Trophoblast cell (in vitro differentiated cells and primary cell): ENCODE results near the gene CCDC70.

ENCODE experiments used
- DNase-seq, 2 donors: peaks; one replicate each; pipeline ENCODE4 v3.0.0-alpha.2; 2016
- H2AFZ ChIP-seq: 2 replicates; pipeline ENCODE4 v1.6.1; 2013; ENCODE audit warnings: low read length, moderate library complexity, mild to moderate bottlenecking; ENCODE audit not compliant: insufficient read depth, poor library complexity
- H2AK5ac ChIP-seq: 2 replicates; pipeline ENCODE4 v1.6.1; 2013; ENCODE audit warnings: mild to moderate bottlenecking, low read length
- H2BK120ac ChIP-seq: 2 replicates; pipeline ENCODE4 v1.6.1; 2013; ENCODE audit warnings: low read length, mild to moderate bottlenecking, moderate library complexity; ENCODE audit not compliant: insufficient read depth, poor library complexity
- H2BK12ac ChIP-seq: 2 replicates; pipeline ENCODE4 v1.6.1; 2013; ENCODE audit warnings: mild to moderate bottlenecking, low read length, moderate library complexity
- H2BK5ac ChIP-seq: 2 replicates; pipeline ENCODE4 v1.6.1; 2013; ENCODE audit warnings: low read length, low read depth, moderate library complexity, mild to moderate bottlenecking; ENCODE audit not compliant: poor library complexity
- H3K14ac ChIP-seq: 2 replicates; pipeline ENCODE4 v1.6.1; 2013; ENCODE audit warnings: mild to moderate bottlenecking, low read length
- H3K18ac ChIP-seq: 2 replicates; pipeline ENCODE4 v1.6.1; 2013; ENCODE audit warnings: mild to moderate bottlenecking, low read length
- H3K23ac ChIP-seq: 2 replicates; pipeline ENCODE4 v1.6.1; 2013; ENCODE audit warnings: low read length
- H3K27ac ChIP-seq: 2 replicates; pipeline ENCODE4 v1.5.1; 2013; ENCODE audit warnings: low read depth, mild to moderate bottlenecking, inconsistent platforms, low read length, moderate library complexity
- H3K27me3 ChIP-seq: 2 replicates; pipeline ENCODE4 v1.6.1; 2013; ENCODE audit warnings: inconsistent platforms, mild to moderate bottlenecking, low read length, moderate library complexity; ENCODE audit not compliant: insufficient read depth
- H3K36me3 ChIP-seq, 2 experiments: 1 replicate in 1 of 2; 2 replicates in 1 of 2; pipeline ENCODE4 v1.6.1; 2013; ENCODE audit warnings: low read length in 2 of 2, mild to moderate bottlenecking in 2 of 2, moderate library complexity in 1 of 2; ENCODE audit not compliant: insufficient read depth in 2 of 2, control insufficient read depth in 1 of 2
- H3K4ac ChIP-seq: 2 replicates; pipeline ENCODE4 v1.6.1; 2013; ENCODE audit warnings: low read depth, mild to moderate bottlenecking, low read length, moderate library complexity
- H3K4me1 ChIP-seq, 2 experiments: 1 replicate in 1 of 2; 2 replicates in 1 of 2; pipeline ENCODE4 v1.6.1; 2013; ENCODE audit warnings: low read length in 2 of 2, mild to moderate bottlenecking in 2 of 2, moderate library complexity in 1 of 2; ENCODE audit not compliant: insufficient read depth in 2 of 2, control insufficient read depth in 1 of 2
- H3K4me2 ChIP-seq: 2 replicates; pipeline ENCODE4 v1.6.1; 2013; ENCODE audit warnings: inconsistent platforms, mild to moderate bottlenecking, low read length, moderate library complexity
- H3K4me3 ChIP-seq: 2 replicates; pipeline ENCODE4 v1.5.1; 2013; ENCODE audit warnings: mild to moderate bottlenecking, low read depth, low read length, inconsistent platforms
- H3K79me1 ChIP-seq: one replicate; pipeline ENCODE4 v1.6.1; 2013; ENCODE audit warnings: low read length
- H3K79me2 ChIP-seq: 2 replicates; pipeline ENCODE4 v1.6.1; 2013; ENCODE audit warnings: low read length, mild to moderate bottlenecking; ENCODE audit not compliant: control insufficient read depth, insufficient read depth, poor library complexity
- H3K9ac ChIP-seq: 2 replicates; pipeline ENCODE4 v1.6.1; 2013; ENCODE audit warnings: mild to moderate bottlenecking, low read length
- H3K9me3 ChIP-seq: 2 replicates; pipeline ENCODE4 v1.6.1; 2013; ENCODE audit warnings: low read depth, mild to moderate bottlenecking, control low read depth, inconsistent platforms, low read length; ENCODE audit not compliant: insufficient read depth
- H4K12ac ChIP-seq: 2 replicates; pipeline ENCODE4 v1.6.1; 2013; ENCODE audit warnings: low read depth, mild to moderate bottlenecking, low read length, moderate library complexity
- H4K8ac ChIP-seq: 2 replicates; pipeline ENCODE4 v1.6.1; 2013; ENCODE audit warnings: low read depth, mild to moderate bottlenecking, low read length, moderate library complexity
- H4K91ac ChIP-seq: one replicate; pipeline ENCODE4 v1.6.1; 2013; ENCODE audit warnings: low read depth, mild to moderate bottlenecking, low read length, moderate library complexity
- WGBS: extraction: QIAGEN DNeasy Blood & Tissue Kit; methylation state at CpG from one replicate; pipeline ENCODE4 v1.1.7; 2013; ENCODE audit warnings: missing lambda C conversion rate; ENCODE audit not compliant: insufficient read length, insufficient coverage; ENCODE audit errors: extremely low coverage; 5-methylcytosine and 5-hydroxymethylcytosine counted together

Gene CCDC70

DNA sequence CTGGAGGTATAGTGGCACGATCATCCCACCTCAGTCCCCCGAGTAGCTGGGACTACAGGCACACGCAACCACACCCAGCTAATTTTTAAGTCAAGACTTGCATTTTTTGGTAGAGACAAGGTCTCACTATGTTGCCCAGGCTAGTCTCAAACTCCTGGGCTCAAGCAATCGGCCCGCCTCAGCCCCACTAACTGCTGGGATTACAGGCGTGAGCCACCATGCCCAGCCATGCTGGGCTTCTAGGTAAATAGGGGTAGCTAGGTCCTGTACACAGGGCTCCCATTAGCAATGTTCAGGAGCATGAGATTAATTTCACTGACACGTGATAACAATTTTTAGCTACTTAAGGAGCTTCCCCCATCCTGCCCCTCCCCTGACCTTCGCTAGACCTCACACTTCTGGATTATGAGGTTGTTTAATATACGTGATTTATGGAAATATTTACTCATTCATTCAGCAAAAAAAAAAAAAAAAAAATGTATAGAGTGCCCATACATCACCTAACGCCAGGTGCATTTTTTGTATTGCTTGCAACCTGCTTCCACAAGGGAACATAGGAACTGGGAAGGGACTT lies 36.0 kb upstream of the CCDC70 start:
- no peak for DNase-seq
- Histone ChIP-seq H3K9ac (no peak overlapping the region), H2BK5ac (no peak overlapping the region), H4K91ac (no peak overlapping the region), H2BK12ac (no peak overlapping the region), H4K12ac (no peak overlapping the region), H3K36me3 (no peaks in the 10 kb centered on the region), H3K79me1 (no peaks in the 10 kb centered on the region), H2AFZ (no peak overlapping the region), H3K4me3 (no peak overlapping the region), H3K27ac (no peak overlapping the region), H3K23ac (no peak overlapping the region), H3K79me2 (no peaks in the 10 kb centered on the region), H3K4me1 (no peaks in the 10 kb centered on the region), H3K9me3 (no peaks in the 10 kb centered on the region), H2AK5ac (no peak overlapping the region), H3K4ac (no peak overlapping the region), H3K4me2 (no peak overlapping the region), H3K18ac (no peak overlapping the region), H3K14ac (no peak overlapping the region), H4K8ac (no peak overlapping the region), H2BK120ac (no peak overlapping the region), H3K27me3 (no peaks in the 10 kb centered on the region)
- WGBS, result no CpG with 5 or more reads among the region's 10 CpGs

DNA sequence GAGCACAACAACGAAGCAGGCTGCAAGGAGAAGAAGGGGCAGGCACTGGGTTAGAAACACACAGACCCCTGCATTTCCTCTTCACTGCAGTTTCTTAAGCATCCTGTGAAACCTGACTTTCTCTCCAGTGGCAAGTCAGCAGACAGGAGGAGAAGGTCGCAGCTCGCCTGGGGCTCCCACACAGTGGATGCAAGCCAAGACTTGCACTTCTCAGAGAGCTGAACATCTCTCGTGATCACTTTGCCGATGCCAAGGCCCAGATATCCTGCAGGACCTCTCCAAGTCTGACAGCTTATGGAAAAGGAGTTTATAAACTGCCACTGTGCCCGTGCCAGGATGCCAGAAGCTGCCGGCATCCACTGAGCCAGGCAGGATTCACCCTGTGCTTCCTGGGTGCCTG lies 35.2 kb upstream of the CCDC70 start:
- Histone ChIP-seq H2AFZ (no peak overlapping the region), H3K4me2 (no peak overlapping the region), H2BK5ac (no peak overlapping the region), H3K27me3 (no peaks in the 10 kb centered on the region), H3K79me1 (no peaks in the 10 kb centered on the region), H3K4me1 (no peaks in the 10 kb centered on the region), H4K8ac (no peak overlapping the region), H4K12ac (no peak overlapping the region), H3K9me3 (no peaks in the 10 kb centered on the region), H3K79me2 (no peaks in the 10 kb centered on the region), H2BK12ac (no peak overlapping the region), H4K91ac (no peak overlapping the region), H3K36me3 (no peaks in the 10 kb centered on the region), H3K18ac (no peak overlapping the region), H3K9ac (no peak overlapping the region), H2BK120ac (no peak overlapping the region), H3K4ac (no peak overlapping the region), H3K27ac (no peak overlapping the region), H3K23ac (no peak overlapping the region), H2AK5ac (no peak overlapping the region), H3K14ac (no peak overlapping the region), H3K4me3 (no peak overlapping the region)
- no peak for DNase-seq
- no CpG with 5 or more reads among the region's 7 CpGs for WGBS

DNA sequence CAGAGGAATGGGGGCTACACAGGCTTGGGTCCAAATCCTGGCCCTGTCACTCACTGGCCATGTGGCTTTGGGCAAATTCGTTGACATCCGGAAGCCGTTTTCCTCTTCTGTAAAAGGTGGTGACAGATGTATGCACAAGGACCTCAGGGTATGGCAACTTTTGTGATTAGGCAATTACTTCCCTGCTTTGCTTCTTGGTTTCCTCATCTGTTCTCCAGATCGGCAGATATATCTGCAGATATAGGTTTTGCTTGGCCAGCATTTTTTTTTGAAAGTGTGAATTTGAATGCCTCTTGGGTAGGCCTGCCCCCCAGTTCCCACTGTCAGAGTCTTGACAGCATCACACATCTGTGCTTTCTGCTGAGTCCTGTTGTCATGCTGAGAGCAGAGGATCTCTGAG lies 34.5 kb upstream of the CCDC70 start:
- Histone ChIP-seq H3K9me3 (no peaks in the 10 kb centered on the region), H3K23ac (no peak overlapping the region), H4K8ac (no peak overlapping the region), H2BK12ac (no peak overlapping the region), H2BK5ac (no peak overlapping the region), H3K79me2 (no peaks in the 10 kb centered on the region), H3K18ac (no peak overlapping the region), H3K4me2 (no peak overlapping the region), H3K14ac (no peak overlapping the region), H3K27ac (no peak overlapping the region), H4K91ac (no peak overlapping the region), H3K27me3 (no peaks in the 10 kb centered on the region), H2AK5ac (no peak overlapping the region), H2AFZ (no peak overlapping the region), H2BK120ac (no peak overlapping the region), H3K79me1 (no peaks in the 10 kb centered on the region), H3K4ac (no peak overlapping the region), H3K4me3 (no peak overlapping the region), H3K36me3 (no peaks in the 10 kb centered on the region), H3K4me1 (no peaks in the 10 kb centered on the region), H4K12ac (no peak overlapping the region), H3K9ac (no peak overlapping the region)
- no CpG with 5 or more reads among the region's 4 CpGs for WGBS
- DNase-seq, result peak in 1 of 2 donors; percentile 36

DNA sequence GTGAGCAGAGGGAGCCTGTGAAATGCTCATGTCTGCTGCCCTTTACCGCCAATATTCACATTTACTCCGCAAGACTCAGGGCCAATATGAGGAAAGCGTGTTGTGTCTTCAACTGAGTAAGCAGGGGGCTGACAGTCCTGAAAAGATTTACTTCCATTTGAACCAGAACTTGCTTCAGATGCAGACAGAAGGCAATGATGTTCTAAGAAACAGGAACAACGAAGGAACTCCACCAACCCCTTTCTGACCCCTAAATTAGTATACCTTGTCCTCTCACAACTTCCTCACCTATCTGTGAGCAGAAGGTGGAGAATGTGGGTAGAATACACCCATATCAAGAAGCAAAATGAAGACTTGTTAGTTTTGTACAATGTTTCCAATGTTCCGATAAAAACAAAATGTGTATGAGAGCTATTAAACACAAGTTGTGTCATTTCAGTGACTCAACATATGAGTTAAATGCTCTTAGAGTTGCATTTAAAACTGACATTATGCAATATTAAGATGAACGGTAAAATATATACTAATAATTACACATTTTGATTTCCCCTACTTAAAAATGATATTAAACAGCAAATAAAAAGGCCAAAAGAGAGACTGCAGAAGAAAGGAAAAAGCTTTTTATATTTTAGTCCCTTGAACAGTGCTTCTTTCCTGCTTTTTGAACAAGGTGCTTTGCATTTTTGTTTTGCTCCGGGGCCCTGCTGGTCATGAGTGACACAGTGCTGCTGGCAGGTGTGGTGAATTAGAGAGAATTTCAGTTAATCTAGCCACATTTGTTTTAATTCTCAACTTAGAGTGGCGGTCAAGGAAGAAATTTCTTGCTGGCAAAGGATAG lies 32.8 kb upstream of the CCDC70 start:
- H3K18ac ChIP-seq, result no peak overlapping the region
- no peak overlapping the region for H4K8ac ChIP-seq
- no peaks in the 10 kb centered on the region for H3K79me2 ChIP-seq
- no peak overlapping the region for H3K23ac ChIP-seq
- no CpG with 5 or more reads among the region's 8 CpGs for WGBS
- H3K9me3 ChIP-seq, result no peaks in the 10 kb centered on the region
- H3K27me3 ChIP-seq, result no peaks in the 10 kb centered on the region
- H2BK5ac ChIP-seq, result no peak overlapping the region
- DNase-seq, result no peak
- no peaks in the 10 kb centered on the region for H3K4me1 ChIP-seq
- H3K79me1 ChIP-seq, result no peaks in the 10 kb centered on the region
- H2BK120ac ChIP-seq, result no peak overlapping the region
- no peak overlapping the region for H2AFZ ChIP-seq
- H3K36me3 ChIP-seq, result no peaks in the 10 kb centered on the region
- no peak overlapping the region for H3K14ac ChIP-seq
- H3K27ac ChIP-seq, result no peak overlapping the region
- no peak overlapping the region for H4K91ac ChIP-seq
- no peak overlapping the region for H3K9ac ChIP-seq
- no peak overlapping the region for H3K4me3 ChIP-seq
- H4K12ac ChIP-seq, result no peak overlapping the region
- no peak overlapping the region for H3K4ac ChIP-seq
- no peak overlapping the region for H2AK5ac ChIP-seq
- no peak overlapping the region for H3K4me2 ChIP-seq
- H2BK12ac ChIP-seq, result no peak overlapping the region
